C4-2B (cell line): ENCODE results near the gene TACR1.

Source experiments
- H3K27ac ChIP-seq: fragments of 450-650 bp; 2 replicates; pipeline ENCODE4 v1.5.1; 2017
- CTCF ChIP-seq: fragments of 450-650 bp; conservative IDR thresholded peaks from 2 replicates; pipeline ENCODE4 v1.5.1; 2017; ENCODE audit warnings: mild to moderate bottlenecking
- ZFX ChIP-seq: fragments of 450-650 bp; IDR thresholded peaks from 2 replicates; pipeline ENCODE4 v1.6.1; 2017

Gene TACR1

GRCh38 chr2:75210409-75210808 is 11.1 kb upstream of the TACR1 start:
- TF ChIP-seq ZFX (no peak), CTCF (no peak)
- no peak overlapping the region for H3K27ac ChIP-seq

GRCh38 chr2:75208738-75209137 is 9.4 kb upstream of the TACR1 start:
- TF ChIP-seq ZFX (no peak), CTCF (no peak)
- H3K27ac ChIP-seq, result no peak overlapping the region

- no peak for TF ChIP-seq ZFX
- TF ChIP-seq CTCF, result no peak
- no peak overlapping the region for H3K27ac ChIP-seq
Observed at GRCh38 chr2:75204833-75205232, 5.5 kb upstream of the TACR1 start.

- TF ChIP-seq ZFX (no peak), CTCF (no peak)
Observed at GRCh38 chr2:75202359-75202758, 3.0 kb upstream of the TACR1 start.

GRCh38 chr2:75200140-75201096 is 1.1 kb upstream of the TACR1 start:
- no peak for TF ChIP-seq CTCF
- TF ChIP-seq ZFX, result no peak

More at GRCh38 chr2:75202359-75202758, 3.0 kb upstream of the TACR1 start:
- no peak overlapping the region for H3K27ac ChIP-seq

GRCh38 chr2:75195076-75195691 is 4.1 kb downstream of the TACR1 start:
- TF ChIP-seq CTCF (no peak), ZFX (no peak)
- no peak overlapping the region for H3K27ac ChIP-seq

More at GRCh38 chr2:75200140-75201096, 1.1 kb upstream of the TACR1 start:
- H3K27ac ChIP-seq, result no peak overlapping the region
